ENCODE data around the gene IPPK.

DNA sequence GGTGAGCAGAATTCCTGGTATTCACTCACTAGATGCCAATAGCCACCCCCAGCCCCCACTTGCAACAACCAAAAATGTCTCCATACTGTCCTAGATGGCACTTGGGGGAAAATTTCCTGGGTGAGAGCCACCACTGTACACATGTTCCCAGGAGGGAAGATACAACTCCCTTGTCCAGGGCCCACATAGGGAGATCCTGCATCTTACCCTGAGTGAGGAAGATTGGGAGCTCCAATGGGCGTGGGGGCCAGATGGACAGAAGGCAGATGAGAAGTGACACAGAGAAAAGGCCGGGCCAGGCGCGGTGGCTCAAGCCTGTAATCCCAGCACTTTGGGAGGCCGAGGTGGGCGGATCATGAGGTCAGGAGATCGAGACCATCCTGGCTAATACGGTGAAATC is 12.3 kb upstream of the IPPK start:
- TF ChIP-seq, protein P1, sequence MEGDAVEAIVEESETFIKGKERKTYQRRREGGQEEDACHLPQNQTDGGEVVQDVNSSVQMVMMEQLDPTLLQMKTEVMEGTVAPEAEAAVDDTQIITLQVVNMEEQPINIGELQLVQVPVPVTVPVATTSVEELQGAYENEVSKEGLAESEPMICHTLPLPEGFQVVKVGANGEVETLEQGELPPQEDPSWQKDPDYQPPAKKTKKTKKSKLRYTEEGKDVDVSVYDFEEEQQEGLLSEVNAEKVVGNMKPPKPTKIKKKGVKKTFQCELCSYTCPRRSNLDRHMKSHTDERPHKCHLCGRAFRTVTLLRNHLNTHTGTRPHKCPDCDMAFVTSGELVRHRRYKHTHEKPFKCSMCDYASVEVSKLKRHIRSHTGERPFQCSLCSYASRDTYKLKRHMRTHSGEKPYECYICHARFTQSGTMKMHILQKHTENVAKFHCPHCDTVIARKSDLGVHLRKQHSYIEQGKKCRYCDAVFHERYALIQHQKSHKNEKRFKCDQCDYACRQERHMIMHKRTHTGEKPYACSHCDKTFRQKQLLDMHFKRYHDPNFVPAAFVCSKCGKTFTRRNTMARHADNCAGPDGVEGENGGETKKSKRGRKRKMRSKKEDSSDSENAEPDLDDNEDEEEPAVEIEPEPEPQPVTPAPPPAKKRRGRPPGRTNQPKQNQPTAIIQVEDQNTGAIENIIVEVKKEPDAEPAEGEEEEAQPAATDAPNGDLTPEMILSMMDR (IDR thresholded peaks at IDR 0.05), result no peak
- no peak for TF ChIP-seq POLR2A (IDR thresholded peaks at IDR 0.05)
